ENCODE data around the gene TAP2. TPM values are rescaled to one million over a fixed set of nuclear protein-coding genes. Genes with fewer than 3 reads are reported as not detected.
A peak's percentile ranks its signal among the peaks of the same experiment; 100 is the strongest.

Gene TAP2
- total and polyA plus RNA-seq, 5 donors: 11.2 to 23.3 (median 20.4) TPM

- peak within 1 kb of the TSS; percentile 98 for H3K27ac ChIP-seq (ENCODE audit: low read length)
- intact Hi-C loops (cut with DNase I): no loop called here
- H3K4me3 ChIP-seq (ENCODE audit: low read length): peak within 1 kb of the TSS; percentile 86
- no peaks in the 10 kb centered on the region for H3K27me3 ChIP-seq (ENCODE audit: control insufficient read depth, insufficient read depth)
- H3K9me3 ChIP-seq (ENCODE audit: control insufficient read depth, low read length): no peaks in the 10 kb centered on the region
- peak; percentile 97 for ATAC-seq
- DNase-seq: peak; percentile 95 to 99 (median 97)
- peaks cover 2% of the 10 kb centered on the region for H3K4me1 ChIP-seq (ENCODE audit: control insufficient read depth, insufficient read depth, low read length)
- under 1% methylated on average over 40 of the region's 40 CpGs for WGBS
These were observed 5.7 kb upstream of the TAP2 start, which contains the start of gene PSMB8 for GRCh38 chr6:32843979-32844838. TSS of gene PSMB8 (minus strand) at chr6:32844047. CDS start at chr6:32843996, 51 bp downstream.

GRCh38 chr6:32843331-32843978 lies 4.9 kb upstream of the TAP2 start:
- DNase-seq (peak in 1 of 3 donors; percentile 80), ATAC-seq (peak in 1 of 2 donors; percentile 0)
- 6% methylated on average over 28 of the region's 28 CpGs for WGBS
- Histone ChIP-seq H3K27me3 (ENCODE audit: control insufficient read depth, insufficient read depth) (no peaks in the 10 kb centered on the region), H3K4me1 (ENCODE audit: control insufficient read depth, insufficient read depth, low read length) (peaks cover 2% of the 10 kb centered on the region), H3K27ac (ENCODE audit: low read length) (peak overlapping the region; percentile 98), H3K9me3 (ENCODE audit: control insufficient read depth, low read length) (no peaks in the 10 kb centered on the region), H3K4me3 (ENCODE audit: low read length) (peak overlapping the region; percentile 86)
- intact Hi-C loops (cut with DNase I): no loop called here

GRCh38 chr6:32842690-32843089 lies 4.2 kb upstream of the TAP2 start:
- no peak for ATAC-seq
- 79% methylated on average over 8 of the region's 8 CpGs for WGBS
- H3K9me3 ChIP-seq (ENCODE audit: control insufficient read depth, low read length): no peaks in the 10 kb centered on the region
- DNase-seq: no peak
- no peaks in the 10 kb centered on the region for H3K27me3 ChIP-seq (ENCODE audit: control insufficient read depth, insufficient read depth)
- intact Hi-C loops (cut with DNase I): no loop called here
- no peak overlapping the region for H3K27ac ChIP-seq (ENCODE audit: low read length)
- H3K4me3 ChIP-seq (ENCODE audit: low read length): peak overlapping the region; percentile 86
- peaks cover 3% of the 10 kb centered on the region for H3K4me1 ChIP-seq (ENCODE audit: control insufficient read depth, insufficient read depth, low read length)

GRCh38 chr6:32842021-32842650 lies 3.6 kb upstream of the TAP2 start:
- H3K4me1 ChIP-seq (ENCODE audit: control insufficient read depth, insufficient read depth, low read length): peaks cover 5% of the 10 kb centered on the region
- 85% methylated on average over 6 of the region's 6 CpGs for WGBS
- DNase-seq (no peak), ATAC-seq (no peak)
- intact Hi-C loops (cut with DNase I): no loop called here
- no peak overlapping the region for H3K27ac ChIP-seq (ENCODE audit: low read length)
- no peak overlapping the region for H3K4me3 ChIP-seq (ENCODE audit: low read length)
- H3K27me3 ChIP-seq (ENCODE audit: control insufficient read depth, insufficient read depth): no peaks in the 10 kb centered on the region
- no peaks in the 10 kb centered on the region for H3K9me3 ChIP-seq (ENCODE audit: control insufficient read depth, low read length)

DNA sequence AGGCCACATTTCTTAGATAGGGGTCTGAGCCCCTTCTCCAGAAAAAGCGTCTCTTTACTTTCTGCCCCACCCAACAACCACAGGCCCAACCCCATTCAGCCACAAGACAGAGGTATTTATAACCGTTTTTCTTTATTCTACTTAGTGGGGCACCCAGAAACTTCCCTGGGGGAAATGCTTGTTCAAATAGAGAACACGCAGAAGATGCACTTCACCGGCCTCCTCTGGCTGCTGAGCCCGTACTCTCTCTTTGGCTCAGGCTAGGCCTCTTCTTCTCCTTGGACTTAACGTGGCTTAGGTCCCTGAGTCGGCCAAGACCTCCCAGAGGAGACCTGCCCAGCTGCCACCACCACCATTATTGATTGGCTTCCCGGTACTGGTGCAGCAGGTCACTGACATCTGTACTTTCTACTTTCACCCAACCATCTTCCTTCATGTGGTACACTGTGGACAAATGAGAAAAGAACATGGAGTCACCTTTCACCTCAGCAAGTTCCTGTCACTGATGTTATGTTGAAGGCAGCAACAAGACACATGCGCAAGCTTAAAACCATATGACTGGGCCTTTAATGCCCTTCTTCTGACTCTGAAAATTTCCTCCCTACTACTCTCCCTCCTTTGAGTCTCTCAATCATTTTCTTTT lies 2.2 kb upstream of the TAP2 start:
- Histone ChIP-seq H3K9me3 (ENCODE audit: control insufficient read depth, low read length) (no peaks in the 10 kb centered on the region), H3K27me3 (ENCODE audit: control insufficient read depth, insufficient read depth) (no peaks in the 10 kb centered on the region), H3K4me3 (ENCODE audit: low read length) (no peak overlapping the region), H3K4me1 (ENCODE audit: control insufficient read depth, insufficient read depth, low read length) (peaks cover 5% of the 10 kb centered on the region), H3K27ac (ENCODE audit: low read length) (no peak overlapping the region)
- WGBS: 83% methylated on average over 9 of the region's 9 CpGs
- ATAC-seq: no peak
- DNase-seq: no peak
- intact Hi-C loops (cut with DNase I): no loop called here

DNA sequence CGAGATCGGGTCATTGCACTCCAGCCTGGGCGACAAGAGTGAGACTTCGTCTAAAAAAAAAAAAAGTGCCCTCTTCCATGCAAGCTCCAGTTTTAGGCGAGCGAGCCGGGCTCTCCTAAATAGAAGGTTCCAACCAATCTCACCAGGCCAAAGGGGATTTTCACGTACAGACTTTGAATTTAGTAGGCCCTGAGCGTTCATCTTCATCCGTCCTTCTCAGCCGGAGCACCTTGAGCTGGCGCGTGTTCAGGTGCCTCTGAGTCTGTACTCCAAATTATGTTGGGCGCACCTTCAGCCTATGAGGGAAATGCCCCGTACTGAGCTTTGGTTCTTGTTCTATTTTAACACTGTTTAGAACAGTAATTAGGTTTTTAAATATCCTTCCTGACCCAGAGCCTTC lies 817 bp upstream of the TAP2 start:
- intact Hi-C loops (cut with DNase I): loop anchor here in 2 of 4 donors (2.0 kb wide), 2 partner anchors 27 to 29 kb away; no protein-coding TSS in a partner anchor
- Histone ChIP-seq H3K9me3 (ENCODE audit: control insufficient read depth, low read length) (no peaks in the 10 kb centered on the region), H3K4me1 (ENCODE audit: control insufficient read depth, insufficient read depth, low read length) (peaks cover 5% of the 10 kb centered on the region), H3K27ac (ENCODE audit: low read length) (no peak overlapping the region), H3K27me3 (ENCODE audit: control insufficient read depth, insufficient read depth) (no peaks in the 10 kb centered on the region), H3K4me3 (ENCODE audit: low read length) (no peak overlapping the region)
- 87% methylated on average over 15 of the region's 15 CpGs for WGBS
- ATAC-seq (no peak), DNase-seq (peak in 2 of 3 donors; percentile 30 to 45)

DNA sequence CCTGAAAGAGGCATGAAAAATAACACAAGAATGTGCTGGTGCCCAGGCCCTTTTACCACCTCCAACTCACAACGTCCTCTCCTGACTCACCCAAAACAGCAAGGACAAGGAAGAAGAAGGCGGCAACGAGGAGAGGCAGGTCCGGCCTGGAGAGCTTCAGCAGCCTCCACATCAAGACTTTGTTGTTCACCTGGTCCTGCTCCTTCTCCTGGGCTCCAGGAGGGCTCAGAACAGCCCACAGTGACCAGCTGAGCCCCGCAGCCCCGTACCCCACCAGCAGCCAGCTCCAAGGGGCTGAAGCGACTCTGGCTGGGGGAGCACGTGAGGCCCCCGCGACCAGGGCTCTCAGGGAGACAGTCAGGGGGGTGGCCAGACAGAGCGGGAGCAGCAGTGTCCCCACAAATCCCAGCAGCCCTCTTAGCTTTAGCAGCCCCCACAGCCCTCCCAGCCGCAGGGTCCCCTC lies 857 bp downstream of the TAP2 start:
- intact Hi-C loops (cut with DNase I): loop anchor here in 2 of 4 donors (2.0 kb wide), 2 partner anchors 29 to 31 kb away; no protein-coding TSS in a partner anchor
- Histone ChIP-seq H3K27ac (ENCODE audit: low read length) (peak overlapping the region; percentile 40), H3K9me3 (ENCODE audit: control insufficient read depth, low read length) (no peaks in the 10 kb centered on the region), H3K4me3 (ENCODE audit: low read length) (peak overlapping the region; percentile 86), H3K4me1 (ENCODE audit: control insufficient read depth, insufficient read depth, low read length) (peaks cover 3% of the 10 kb centered on the region), H3K27me3 (ENCODE audit: control insufficient read depth, insufficient read depth) (no peaks in the 10 kb centered on the region)
- WGBS: 21% methylated on average over 12 of the region's 12 CpGs
- peak in 1 of 2 donors; percentile 3 for ATAC-seq
- no peak for DNase-seq

DNA sequence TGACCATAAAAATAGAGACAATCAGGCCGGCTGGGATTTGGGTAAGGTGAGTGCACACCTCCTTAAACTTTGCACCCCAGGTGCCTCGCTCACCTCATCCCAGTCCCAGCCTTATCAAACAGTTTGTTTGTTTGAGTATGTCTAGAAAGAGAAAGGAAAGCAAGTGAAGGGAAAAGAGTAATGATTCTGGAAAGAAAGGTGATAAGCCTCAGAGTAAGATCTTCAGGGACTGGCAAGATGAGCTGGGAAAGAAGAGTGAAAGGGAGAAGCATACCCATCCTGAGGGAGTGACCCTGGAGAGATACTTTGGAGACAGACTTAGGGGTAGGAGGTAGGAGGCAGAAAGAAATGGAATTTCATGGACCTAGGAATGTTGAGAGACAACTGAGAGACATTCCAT lies 1.7 kb downstream of the TAP2 start:
- H3K27me3 ChIP-seq (ENCODE audit: control insufficient read depth, insufficient read depth): no peaks in the 10 kb centered on the region
- no peak for DNase-seq
- ATAC-seq: no peak
- peaks cover 3% of the 10 kb centered on the region for H3K4me1 ChIP-seq (ENCODE audit: control insufficient read depth, insufficient read depth, low read length)
- no peak overlapping the region for H3K4me3 ChIP-seq (ENCODE audit: low read length)
- no peaks in the 10 kb centered on the region for H3K9me3 ChIP-seq (ENCODE audit: control insufficient read depth, low read length)
- WGBS: 90% methylated on average over 2 of the region's 2 CpGs
- H3K27ac ChIP-seq (ENCODE audit: low read length): no peak overlapping the region
- intact Hi-C loops (cut with DNase I): no loop called here

DNA sequence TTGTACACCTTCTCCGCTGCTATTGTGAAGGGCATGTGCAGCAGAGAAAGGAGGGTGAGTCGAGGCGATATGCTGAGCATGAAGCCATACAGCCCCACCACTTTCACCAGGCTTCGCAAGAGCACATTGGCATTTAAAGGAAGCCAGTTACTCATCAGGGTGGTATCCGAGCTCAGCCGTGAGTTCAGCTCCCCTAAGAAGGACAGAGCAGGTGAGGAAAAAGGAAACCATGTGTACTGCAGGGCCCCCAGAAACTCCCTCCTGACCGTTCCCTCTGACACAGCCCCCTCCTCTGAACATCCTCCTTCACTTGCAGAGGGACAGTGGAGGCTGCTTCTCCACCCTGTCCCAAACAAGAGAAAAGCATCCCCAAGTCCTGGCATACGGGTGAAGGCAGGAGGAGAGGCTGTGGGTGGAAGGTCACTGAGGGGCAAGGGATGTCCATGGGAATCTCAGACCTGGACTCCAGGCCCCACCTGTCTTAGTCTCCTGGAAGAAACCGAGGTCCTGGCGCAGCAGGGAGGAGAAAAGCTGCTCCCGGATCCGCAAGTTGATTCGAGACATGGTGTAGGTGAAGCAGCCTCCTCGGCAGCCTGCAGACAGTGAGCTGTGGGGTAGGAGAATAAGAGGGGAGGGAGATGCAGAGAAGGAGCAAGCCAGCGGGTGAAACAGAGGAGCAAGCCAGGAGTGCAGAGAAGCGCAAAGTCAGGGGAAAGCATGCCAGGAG lies 3.2 kb downstream of the TAP2 start:
- Histone ChIP-seq H3K9me3 (ENCODE audit: control insufficient read depth, low read length) (no peaks in the 10 kb centered on the region), H3K27ac (ENCODE audit: low read length) (no peak overlapping the region), H3K4me3 (ENCODE audit: low read length) (no peak overlapping the region), H3K4me1 (ENCODE audit: control insufficient read depth, insufficient read depth, low read length) (peaks cover 3% of the 10 kb centered on the region), H3K27me3 (ENCODE audit: control insufficient read depth, insufficient read depth) (no peaks in the 10 kb centered on the region)
- DNase-seq: no peak
- intact Hi-C loops (cut with DNase I): no loop called here
- ATAC-seq: no peak
- 94% methylated on average over 16 of the region's 16 CpGs for WGBS

DNA sequence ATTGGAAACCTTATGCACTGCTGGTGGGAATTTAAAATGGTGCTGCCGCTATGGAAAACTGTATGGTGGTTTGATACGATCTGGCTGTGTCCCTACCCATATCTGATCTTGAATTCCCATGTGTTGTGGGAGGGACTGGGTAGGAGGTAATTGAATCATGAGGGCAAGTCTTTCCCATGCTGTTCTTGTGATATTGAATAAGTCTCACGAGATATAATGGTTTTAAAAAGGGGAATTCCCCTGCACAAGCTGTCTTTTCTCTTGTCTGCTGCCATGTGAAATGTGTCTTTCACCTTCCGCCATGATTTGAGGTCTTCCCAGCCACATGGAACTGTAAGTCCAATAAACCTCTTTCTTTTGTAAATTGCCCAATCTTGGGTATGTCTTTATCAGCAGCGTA lies 4.9 kb downstream of the TAP2 start:
- ATAC-seq: no peak
- no peaks in the 10 kb centered on the region for H3K27me3 ChIP-seq (ENCODE audit: control insufficient read depth, insufficient read depth)
- no peak for DNase-seq
- no peak overlapping the region for H3K4me3 ChIP-seq (ENCODE audit: low read length)
- H3K4me1 ChIP-seq (ENCODE audit: control insufficient read depth, insufficient read depth, low read length): peaks cover 3% of the 10 kb centered on the region
- no peak overlapping the region for H3K27ac ChIP-seq (ENCODE audit: low read length)
- whole genome bisulfite sequencing: 78% methylated on average over 5 of the region's 5 CpGs
- intact Hi-C loops (cut with DNase I): no loop called here
- H3K9me3 ChIP-seq (ENCODE audit: control insufficient read depth, low read length): no peaks in the 10 kb centered on the region

Measured in right cardiac atrium (tissue), 5 donors.